HL-60 (cell line): ENCODE results near the gene GAS2.

Source experiments
- DNase-seq, 2 experiments: peaks; one replicate each; pipeline ENCODE4 v3.0.0-alpha.2; 2010 to 2020; ENCODE audit warnings: low read depth in 1 of 2, low spot score in 1 of 2
- H3K27ac ChIP-seq: fragments of 250-450 bp; sonication (Bioruptor Pico); replicated peaks from 2 replicates; pipeline ENCODE4 v1.5.1; 2020; ENCODE audit warnings: mild to moderate bottlenecking, moderate library complexity
- H3K27me3 ChIP-seq: fragments of 250-450 bp; sonication (Bioruptor Pico); 2 replicates; pipeline ENCODE4 v1.5.1; 2021; ENCODE audit warnings: mild to moderate bottlenecking, moderate library complexity; ENCODE audit not compliant: insufficient read depth, poor library complexity, severe bottlenecking
- H3K4me3 ChIP-seq: replicated peaks from 2 replicates; pipeline ENCODE4 v1.5.1; 2011; ENCODE audit warnings: mild to moderate bottlenecking, control low read depth, low read length; ENCODE audit not compliant: insufficient read depth
- CTCF ChIP-seq: IDR thresholded peaks from one replicate; pipeline ENCODE4 v1.5.1; 2011; ENCODE audit warnings: low read length, control low read depth, inconsistent platforms; ENCODE audit not compliant: insufficient read depth
- GABPA ChIP-seq: IDR thresholded peaks from 2 replicates; pipeline ENCODE4 v1.6.1; 2012; ENCODE audit warnings: low read depth
- POLR2AphosphoS5 ChIP-seq: IDR thresholded peaks from 2 replicates; pipeline ENCODE4 v1.6.1; 2012; ENCODE audit warnings: low read depth
- REST ChIP-seq: IDR thresholded peaks from 2 replicates; pipeline ENCODE4 v1.6.1; 2012; ENCODE audit warnings: low read depth; ENCODE audit not compliant: insufficient replicate concordance
- SPI1 ChIP-seq: IDR thresholded peaks from 2 replicates; pipeline ENCODE4 v1.6.1; 2012; ENCODE audit warnings: low read depth, mild to moderate bottlenecking, borderline replicate concordance

The GAS2 gene

GRCh38 chr11:22860241-22860640 is 193.8 kb downstream of the GAS2 start, which contains the start of gene CCDC179:
Gene CCDC179 (minus strand): TSS chr11:22860474. CDS start chr11:22860421, 53 bp downstream.
- DNase-seq: no peak
- Histone ChIP-seq H3K4me3 (no peak within 1 kb of the TSS), H3K27ac (no peak within 1 kb of the TSS), H3K27me3 (no peaks in the 10 kb centered on the region)
- TF ChIP-seq CTCF (no peak), SPI1 (no peak), POLR2AphosphoS5 (no peak), REST (no peak), GABPA (no peak)
